Suprapubic skin (tissue), 4 donors: Measurements from ENCODE around the gene CDC45.

Experiments
- EP300 ChIP-seq: sonication (generic); formaldehyde crosslinking; IDR thresholded peaks from one replicate; pipeline ENCODE4 v1.6.1; 2017; ENCODE audit warnings: antibody characterized with exemption
- POLR2A ChIP-seq, 2 donors: fragments of 450-650 bp; IDR thresholded peaks; one replicate each; pipeline ENCODE4 v1.6.1; 2017; ENCODE audit warnings: antibody characterized with exemption in 2 of 2, mild to moderate bottlenecking in 2 of 2, moderate library complexity in 2 of 2
- POLR2AphosphoS5 ChIP-seq, 3 donors: sonication (generic); formaldehyde crosslinking; IDR thresholded peaks; one replicate each; pipeline ENCODE4 v1.6.1; 2017; ENCODE audit warnings: antibody characterized with exemption in 3 of 3
- TF ChIP-seq, protein P1 (sequence below), 2 donors: fragments of 200-600 bp in 1 of 2; fragments of 450-650 bp in 1 of 2; sonication (generic) in 1 of 2; IDR thresholded peaks; one replicate each; pipeline ENCODE4 v1.5.1; 2016 to 2019; ENCODE audit warnings: antibody characterized with exemption in 2 of 2, mild to moderate bottlenecking in 1 of 2, moderate library complexity in 1 of 2

DNA sequence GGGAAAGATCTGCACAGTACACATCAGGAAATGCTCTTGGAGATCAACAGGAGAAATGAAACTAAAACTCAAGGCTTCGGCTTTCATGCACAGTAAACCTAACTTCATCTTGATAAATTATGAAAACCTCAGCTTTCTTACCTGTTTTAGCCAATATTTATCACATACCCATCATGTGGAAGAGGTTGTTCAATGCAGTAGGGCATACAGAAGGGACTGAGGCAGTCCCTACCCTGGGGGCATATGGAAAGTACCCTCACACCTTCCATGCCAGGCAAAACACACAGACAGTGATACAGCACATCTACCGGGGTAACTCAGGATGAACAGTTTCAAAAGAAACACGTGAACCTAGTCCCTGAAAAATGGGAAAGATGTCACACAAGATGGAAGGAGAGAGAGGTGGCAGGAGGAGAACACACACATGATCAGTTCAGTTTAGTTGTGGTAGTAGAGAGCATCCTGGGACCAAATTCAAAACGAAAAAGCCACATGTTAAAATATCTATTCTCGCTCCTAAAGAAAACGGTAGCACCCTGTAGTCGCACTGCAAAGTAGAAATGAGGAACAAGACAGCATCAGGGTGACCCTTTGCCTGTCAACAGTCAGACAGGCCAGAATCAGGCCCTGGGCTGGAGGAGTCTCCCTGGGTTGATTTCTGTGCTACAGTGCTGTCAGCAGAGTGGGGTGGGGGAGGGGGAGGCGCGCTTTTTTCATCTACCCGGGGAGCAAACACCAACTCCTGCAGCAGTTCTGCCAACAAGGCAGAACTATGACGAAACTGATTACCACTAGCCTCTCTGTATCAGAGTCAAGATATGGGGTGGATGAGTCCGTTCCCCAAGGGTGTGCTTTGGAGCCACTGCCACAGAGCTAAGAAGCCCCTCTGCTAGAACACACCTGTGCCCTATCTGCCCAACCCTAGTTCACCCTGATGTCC is 49.5 kb upstream of the CDC45 start:
- TF ChIP-seq, protein P1, sequence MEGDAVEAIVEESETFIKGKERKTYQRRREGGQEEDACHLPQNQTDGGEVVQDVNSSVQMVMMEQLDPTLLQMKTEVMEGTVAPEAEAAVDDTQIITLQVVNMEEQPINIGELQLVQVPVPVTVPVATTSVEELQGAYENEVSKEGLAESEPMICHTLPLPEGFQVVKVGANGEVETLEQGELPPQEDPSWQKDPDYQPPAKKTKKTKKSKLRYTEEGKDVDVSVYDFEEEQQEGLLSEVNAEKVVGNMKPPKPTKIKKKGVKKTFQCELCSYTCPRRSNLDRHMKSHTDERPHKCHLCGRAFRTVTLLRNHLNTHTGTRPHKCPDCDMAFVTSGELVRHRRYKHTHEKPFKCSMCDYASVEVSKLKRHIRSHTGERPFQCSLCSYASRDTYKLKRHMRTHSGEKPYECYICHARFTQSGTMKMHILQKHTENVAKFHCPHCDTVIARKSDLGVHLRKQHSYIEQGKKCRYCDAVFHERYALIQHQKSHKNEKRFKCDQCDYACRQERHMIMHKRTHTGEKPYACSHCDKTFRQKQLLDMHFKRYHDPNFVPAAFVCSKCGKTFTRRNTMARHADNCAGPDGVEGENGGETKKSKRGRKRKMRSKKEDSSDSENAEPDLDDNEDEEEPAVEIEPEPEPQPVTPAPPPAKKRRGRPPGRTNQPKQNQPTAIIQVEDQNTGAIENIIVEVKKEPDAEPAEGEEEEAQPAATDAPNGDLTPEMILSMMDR (IDR thresholded peaks at IDR 0.05), result no peak
- TF ChIP-seq POLR2A (IDR thresholded peaks at IDR 0.05), result no peak
- no peak for TF ChIP-seq POLR2AphosphoS5 (IDR thresholded peaks at IDR 0.05)
- no peak for TF ChIP-seq EP300
